ENCODE results near the gene SPEM3. TPM values are rescaled to one million over a fixed set of nuclear protein-coding genes. Genes with fewer than 3 reads are reported as not detected.

SPEM3 gene
- total and polyA plus RNA-seq, 10 of the 15 experiments (the other 5 are each of a cell fraction or from before 2014, with no cell fraction given), result not detected

DNA sequence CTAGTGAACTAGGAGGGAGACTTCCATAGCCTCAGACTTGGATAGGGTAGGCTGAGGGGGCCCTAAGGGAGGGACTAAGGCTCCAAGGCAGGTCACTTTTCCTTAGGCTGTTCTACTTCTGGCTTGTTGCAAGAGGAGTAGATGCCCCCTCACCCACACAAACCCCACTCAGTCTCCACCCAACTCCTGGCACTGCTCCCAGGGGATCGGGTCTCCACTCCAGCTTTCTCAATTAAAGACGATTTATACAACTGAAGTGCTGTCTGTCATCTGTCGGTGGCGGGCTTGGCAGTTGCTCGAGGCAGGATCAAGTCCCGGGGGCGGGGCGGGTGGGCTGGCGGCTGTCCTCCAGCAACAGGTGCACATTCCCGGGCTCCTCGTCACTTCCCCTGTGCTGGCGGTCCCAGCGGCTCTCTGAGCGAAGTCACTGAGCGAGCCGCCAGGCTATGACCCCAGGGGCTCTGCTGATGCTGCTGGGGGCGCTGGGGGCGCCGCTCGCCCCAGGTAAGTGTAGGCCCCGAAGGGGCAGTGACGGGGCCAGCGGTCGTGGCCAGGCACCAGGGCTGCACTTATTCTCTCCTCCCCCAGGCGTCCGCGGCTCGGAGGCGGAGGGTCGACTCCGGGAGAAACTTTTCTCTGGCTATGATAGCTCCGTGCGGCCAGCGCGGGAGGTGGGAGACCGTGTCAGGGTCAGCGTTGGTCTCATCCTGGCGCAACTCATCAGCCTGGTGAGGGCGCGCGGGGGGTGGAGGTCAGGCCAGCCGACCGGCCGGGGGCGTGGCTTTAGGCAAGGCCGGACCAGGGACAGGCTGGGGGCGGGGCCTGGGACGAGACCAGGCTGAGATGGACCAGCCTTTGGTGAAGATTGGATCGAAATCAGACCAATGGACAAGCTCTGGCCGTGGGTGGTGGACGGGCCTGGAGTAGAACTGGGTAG is 16.3 kb downstream of the SPEM3 start, which contains the start of gene CHRNB1 (continued):
- TF ChIP-seq, protein P1, sequence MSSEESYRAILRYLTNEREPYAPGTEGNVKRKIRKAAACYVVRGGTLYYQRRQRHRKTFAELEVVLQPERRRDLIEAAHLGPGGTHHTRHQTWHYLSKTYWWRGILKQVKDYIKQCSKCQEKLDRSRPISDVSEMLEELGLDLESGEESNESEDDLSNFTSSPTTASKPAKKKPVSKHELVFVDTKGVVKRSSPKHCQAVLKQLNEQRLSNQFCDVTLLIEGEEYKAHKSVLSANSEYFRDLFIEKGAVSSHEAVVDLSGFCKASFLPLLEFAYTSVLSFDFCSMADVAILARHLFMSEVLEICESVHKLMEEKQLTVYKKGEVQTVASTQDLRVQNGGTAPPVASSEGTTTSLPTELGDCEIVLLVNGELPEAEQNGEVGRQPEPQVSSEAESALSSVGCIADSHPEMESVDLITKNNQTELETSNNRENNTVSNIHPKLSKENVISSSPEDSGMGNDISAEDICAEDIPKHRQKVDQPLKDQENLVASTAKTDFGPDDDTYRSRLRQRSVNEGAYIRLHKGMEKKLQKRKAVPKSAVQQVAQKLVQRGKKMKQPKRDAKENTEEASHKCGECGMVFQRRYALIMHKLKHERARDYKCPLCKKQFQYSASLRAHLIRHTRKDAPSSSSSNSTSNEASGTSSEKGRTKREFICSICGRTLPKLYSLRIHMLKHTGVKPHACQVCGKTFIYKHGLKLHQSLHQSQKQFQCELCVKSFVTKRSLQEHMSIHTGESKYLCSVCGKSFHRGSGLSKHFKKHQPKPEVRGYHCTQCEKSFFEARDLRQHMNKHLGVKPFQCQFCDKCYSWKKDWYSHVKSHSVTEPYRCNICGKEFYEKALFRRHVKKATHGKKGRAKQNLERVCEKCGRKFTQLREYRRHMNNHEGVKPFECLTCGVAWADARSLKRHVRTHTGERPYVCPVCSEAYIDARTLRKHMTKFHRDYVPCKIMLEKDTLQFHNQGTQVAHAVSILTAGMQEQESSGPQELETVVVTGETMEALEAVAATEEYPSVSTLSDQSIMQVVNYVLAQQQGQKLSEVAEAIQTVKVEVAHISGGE (CRISPR knock-in tag; IDR thresholded peaks at IDR 0.05), result no peak
- TF ChIP-seq IRF4 (IDR thresholded peaks at IDR 0.05; ENCODE audit: low read depth, low read length) (no peak), ESRRA (IDR thresholded peaks at IDR 0.05; ENCODE audit: low read length) (no peak)
- TF ChIP-seq, protein P2, sequence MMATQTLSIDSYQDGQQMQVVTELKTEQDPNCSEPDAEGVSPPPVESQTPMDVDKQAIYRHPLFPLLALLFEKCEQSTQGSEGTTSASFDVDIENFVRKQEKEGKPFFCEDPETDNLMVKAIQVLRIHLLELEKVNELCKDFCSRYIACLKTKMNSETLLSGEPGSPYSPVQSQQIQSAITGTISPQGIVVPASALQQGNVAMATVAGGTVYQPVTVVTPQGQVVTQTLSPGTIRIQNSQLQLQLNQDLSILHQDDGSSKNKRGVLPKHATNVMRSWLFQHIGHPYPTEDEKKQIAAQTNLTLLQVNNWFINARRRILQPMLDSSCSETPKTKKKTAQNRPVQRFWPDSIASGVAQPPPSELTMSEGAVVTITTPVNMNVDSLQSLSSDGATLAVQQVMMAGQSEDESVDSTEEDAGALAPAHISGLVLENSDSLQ (IDR thresholded peaks at IDR 0.05), result no peak

DNA sequence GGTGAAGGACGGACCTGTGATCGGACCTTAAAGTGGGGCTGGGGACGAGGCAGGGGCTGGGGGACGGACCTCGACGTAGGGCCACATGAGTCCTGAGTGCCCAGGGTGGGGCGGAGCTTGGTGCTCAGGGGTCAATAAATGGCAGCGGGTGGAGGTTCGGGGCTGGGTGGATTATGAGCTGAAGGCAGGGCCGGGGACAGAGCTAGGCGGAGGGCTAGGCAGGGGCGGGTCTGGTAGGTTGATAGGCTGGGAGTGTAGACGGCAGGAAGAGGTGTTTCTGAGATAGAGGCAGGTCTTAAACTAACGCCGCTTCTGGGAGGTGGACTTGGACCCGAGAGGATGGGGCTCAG is 16.9 kb downstream of the SPEM3 start:
- Histone ChIP-seq H3K4me3 (peak overlapping the region; percentile 55; the same call in 1 of the 2 replicates), H3K4me2 (ENCODE audit: control insufficient read depth, insufficient read depth) (peak overlapping the region; percentile 97), H3K79me2 (ENCODE audit: control insufficient read depth, insufficient read depth, low read length) (no peaks in the 10 kb centered on the region), H3K9me3 (replicated peaks; ENCODE audit: control insufficient read depth, insufficient read depth, low read length) (no peaks in the 10 kb centered on the region), H3K27me3 (replicated peaks in 1 of 2; ENCODE audit: control insufficient read depth in 2 of 2, insufficient read depth in 2 of 2, low read length in 1 of 2) (peaks cover 1 to 5% of the 10 kb centered on the region in 2 experiments; a peak in 3 of 4 replicates), H3K4me1 (ENCODE audit: control insufficient read depth, insufficient read depth, low read length) (peaks cover 12% of the 10 kb centered on the region), H3K9ac (ENCODE audit: control insufficient read depth, insufficient read depth, low read length) (no peak overlapping the region; the same call in 1 of the 2 replicates), H4K20me1 (ENCODE audit: control insufficient read depth, insufficient read depth) (no peaks in the 10 kb centered on the region), H3K27ac (ENCODE audit: control insufficient read depth, insufficient read depth) (no peak overlapping the region), H2AFZ (ENCODE audit: control insufficient read depth, low read depth, low read length) (peak overlapping the region; percentile 51; the same call in 1 of the 2 replicates), H3K36me3 (ENCODE audit: control insufficient read depth in 2 of 2, insufficient read depth in 2 of 2, low read length in 1 of 2) (no peaks in the 10 kb centered on the region)
- WGBS (ENCODE audit: insufficient coverage, insufficient replicate concordance, low lambda C conversion rate, missing lambda C conversion rate), result 5% methylated on average over 15 of the region's 16 CpGs
- FAIRE-seq (no peak), ATAC-seq (peak; percentile 51), DNase-seq (ENCODE audit: low read depth, low spot score) (no peak)
- ChIA-PET SMC1A (ENCODE audit: uncharacterized antibody, unreplicated experiment) (no interaction called here), POLR2A (interaction anchor here (0.5 to 1.9 kb wide), 5 partner anchors 9 to 225 kb away, joined by 3 to 4 read pairs (median 3); no protein-coding TSS in a partner anchor), CTCF (interaction anchor here (0.6 to 2.7 kb wide), 2 partner anchors 9 kb away, joined by 3 to 10 read pairs; no protein-coding TSS in a partner anchor), RAD21 (ENCODE audit: unreplicated experiment) (interaction anchor here (0.5 to 2.7 kb wide), 5 partner anchors 10 to 155 kb away, joined by 3 to 9 read pairs (median 4); partner anchors contain the start of gene TMEM102)
- intact Hi-C loops (cut with micrococcal nuclease; ENCODE audit: unreplicated experiment), result no loop called here
- in situ Hi-C loops (cut with MboI), result no loop called here
- BruUV-seq (replicated peaks), result no TSS peak
- TF ChIP-seq, protein P3, sequence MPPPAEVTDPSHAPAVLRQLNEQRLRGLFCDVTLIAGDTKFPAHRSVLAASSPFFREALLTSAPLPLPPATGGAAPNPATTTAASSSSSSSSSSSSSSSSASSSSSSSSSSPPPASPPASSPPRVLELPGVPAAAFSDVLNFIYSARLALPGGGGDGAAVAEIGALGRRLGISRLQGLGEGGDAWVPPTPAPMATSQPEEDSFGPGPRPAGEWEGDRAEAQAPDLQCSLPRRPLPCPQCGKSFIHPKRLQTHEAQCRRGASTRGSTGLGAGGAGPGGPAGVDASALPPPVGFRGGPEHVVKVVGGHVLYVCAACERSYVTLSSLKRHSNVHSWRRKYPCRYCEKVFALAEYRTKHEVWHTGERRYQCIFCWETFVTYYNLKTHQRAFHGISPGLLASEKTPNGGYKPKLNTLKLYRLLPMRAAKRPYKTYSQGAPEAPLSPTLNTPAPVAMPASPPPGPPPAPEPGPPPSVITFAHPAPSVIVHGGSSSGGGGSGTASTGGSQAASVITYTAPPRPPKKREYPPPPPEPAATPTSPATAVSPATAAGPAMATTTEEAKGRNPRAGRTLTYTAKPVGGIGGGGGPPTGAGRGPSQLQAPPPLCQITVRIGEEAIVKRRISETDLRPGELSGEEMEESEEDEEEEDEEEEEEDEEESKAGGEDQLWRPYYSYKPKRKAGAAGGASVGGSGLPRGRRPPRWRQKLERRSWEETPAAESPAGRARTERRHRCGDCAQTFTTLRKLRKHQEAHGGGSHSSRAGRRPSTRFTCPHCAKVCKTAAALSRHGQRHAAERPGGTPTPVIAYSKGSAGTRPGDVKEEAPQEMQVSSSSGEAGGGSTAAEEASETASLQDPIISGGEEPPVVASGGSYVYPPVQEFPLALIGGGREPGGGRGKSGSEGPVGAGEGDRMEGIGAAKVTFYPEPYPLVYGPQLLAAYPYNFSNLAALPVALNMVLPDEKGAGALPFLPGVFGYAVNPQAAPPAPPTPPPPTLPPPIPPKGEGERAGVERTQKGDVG (CRISPR knock-in tag; IDR thresholded peaks at IDR 0.05), result no peak
- TF ChIP-seq RBBP5 (conservative IDR thresholded peaks at IDR 0.05), result no peak
- TF ChIP-seq EGR1 (IDR thresholded peaks at IDR 0.05; ENCODE audit: borderline replicate concordance in 1 of 2, low read depth in 2 of 2, low read length in 2 of 2), result no peak
- TF ChIP-seq, protein P4, sequence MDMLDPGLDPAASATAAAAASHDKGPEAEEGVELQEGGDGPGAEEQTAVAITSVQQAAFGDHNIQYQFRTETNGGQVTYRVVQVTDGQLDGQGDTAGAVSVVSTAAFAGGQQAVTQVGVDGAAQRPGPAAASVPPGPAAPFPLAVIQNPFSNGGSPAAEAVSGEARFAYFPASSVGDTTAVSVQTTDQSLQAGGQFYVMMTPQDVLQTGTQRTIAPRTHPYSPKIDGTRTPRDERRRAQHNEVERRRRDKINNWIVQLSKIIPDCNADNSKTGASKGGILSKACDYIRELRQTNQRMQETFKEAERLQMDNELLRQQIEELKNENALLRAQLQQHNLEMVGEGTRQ (IDR thresholded peaks at IDR 0.05; ENCODE audit: borderline replicate concordance, low read depth, low read length), result no peak
- no peak for TF ChIP-seq SIN3A (IDR thresholded peaks at IDR 0.05; ENCODE audit: low read depth, low read length)

Measured in GM12878 (cell line).